Right lobe of liver (tissue), 4 donors: ENCODE data around the gene KCNAB3.

ENCODE experiments used
- CTCF ChIP-seq, 4 donors: fragments of 200-600 bp in 3 of 4; fragments of 450-650 bp in 1 of 4; IDR thresholded peaks; one replicate each; pipeline versions ENCODE4 v1.5.1 to v1.8.0; 2016 to 2022; ENCODE audit warnings: antibody characterized with exemption in 4 of 4, mild to moderate bottlenecking in 2 of 4
- POLR2A ChIP-seq: fragments of 450-650 bp; IDR thresholded peaks from one replicate; pipeline ENCODE4 v1.6.1; 2017; ENCODE audit warnings: antibody characterized with exemption, mild to moderate bottlenecking
- donor health status: DM: no; HTN: no; CAD: no.
- donor health status: DM: no; HTN: no; CAD: no.
- donor health status: DM: no; HTN: yes; CAD: no.

DNA sequence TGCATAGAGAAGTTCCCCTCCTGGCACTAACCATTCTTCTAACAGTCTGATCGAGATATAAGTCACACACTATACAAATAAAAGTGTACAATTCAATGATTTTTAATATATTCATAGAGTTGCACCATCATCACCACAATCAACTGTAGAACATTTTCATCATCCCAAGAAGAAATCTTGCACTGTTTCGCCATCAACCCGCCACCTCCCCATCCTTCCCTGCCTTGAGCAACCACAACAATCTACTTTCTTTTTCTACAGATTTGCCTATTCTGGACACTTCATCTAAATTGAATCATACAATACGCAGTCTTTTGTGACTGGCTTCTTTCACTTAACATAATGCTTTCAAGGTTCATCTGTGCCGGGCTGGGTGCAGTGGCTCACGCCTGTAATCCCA, 39.8 kb upstream of the KCNAB3 start:
- TF ChIP-seq CTCF (IDR thresholded peaks at IDR 0.05): no peak
- TF ChIP-seq POLR2A: no peak
